CD8-positive, alpha-beta memory T cell (primary cell): Measurements from ENCODE around the gene AGAP1. TPM values are rescaled to one million over a fixed set of nuclear protein-coding genes. Genes with fewer than 3 reads are reported as not detected.

ENCODE experiments used
- CTCF ChIA-PET: fragments of 350-600 bp; sonication (Branson Sonifier 250); formaldehyde crosslinking; loops from one replicate; lab custom pipeline; 2021; ENCODE audit warnings: antibody characterized with exemption; lab: Charles Lee
- POLR2A ChIA-PET: fragments of 350-600 bp; sonication (Branson Sonifier 250); formaldehyde crosslinking; loops from one replicate; lab custom pipeline; 2021; ENCODE audit warnings: antibody characterized with exemption; lab: Charles Lee
- DNase-seq, 5 donors: peaks; one replicate each; pipeline versions ENCODE4 v3.0.0 to v3.0.0-alpha.2; 2020 to 2022; ENCODE audit warnings: mixed read lengths in 1 of 5
- H3K27ac ChIP-seq: one replicate; pipeline ENCODE4 v1.7.0; 2013; ENCODE audit warnings: low read depth, mild to moderate bottlenecking, low read length, moderate library complexity
- H3K27me3 ChIP-seq: 2 replicates; pipeline ENCODE4 v1.7.0; 2013; ENCODE audit warnings: low read length, mild to moderate bottlenecking; ENCODE audit not compliant: insufficient read depth, poor library complexity, severe bottlenecking
- H3K36me3 ChIP-seq: 2 replicates; pipeline ENCODE4 v1.7.0; 2013; ENCODE audit warnings: mild to moderate bottlenecking, low read length, moderate library complexity; ENCODE audit not compliant: insufficient read depth
- H3K4me1 ChIP-seq: 2 replicates; pipeline ENCODE4 v1.7.0; 2013; ENCODE audit warnings: mild to moderate bottlenecking, low read length, moderate library complexity; ENCODE audit not compliant: insufficient read depth
- H3K4me3 ChIP-seq: 2 replicates; pipeline ENCODE4 v1.7.0; 2013; ENCODE audit warnings: mild to moderate bottlenecking, low read length
- H3K9me3 ChIP-seq: 2 replicates; pipeline ENCODE4 v1.7.0; 2013; ENCODE audit warnings: mild to moderate bottlenecking, low read length
- H3K27ac Mint-ChIP-seq, 8 donors: one replicate each; pipeline ENCODE4 v1.8.0; 2020 to 2021; ENCODE audit warnings: mixed read lengths in 8 of 8, mild to moderate bottlenecking in 6 of 8, inconsistent platforms in 3 of 8, moderate library complexity in 3 of 8
- H3K27me3 Mint-ChIP-seq, 2 donors: one replicate each; pipeline ENCODE4 v1.8.0; 2020 to 2021; ENCODE audit warnings: mixed read lengths in 2 of 2, mild to moderate bottlenecking in 1 of 2, moderate library complexity in 1 of 2
- H3K36me3 Mint-ChIP-seq, 3 donors: one replicate each; pipeline ENCODE4 v1.8.0; 2020 to 2021; ENCODE audit warnings: mixed read lengths in 3 of 3, inconsistent platforms in 1 of 3, mild to moderate bottlenecking in 1 of 3
- H3K4me1 Mint-ChIP-seq, 3 donors: one replicate each; pipeline ENCODE4 v1.8.0; 2020 to 2021; ENCODE audit warnings: mixed read lengths in 3 of 3, inconsistent platforms in 1 of 3, mild to moderate bottlenecking in 1 of 3
- H3K4me3 Mint-ChIP-seq, 7 donors: one replicate each; pipeline ENCODE4 v1.8.0; 2020 to 2021; ENCODE audit warnings: mixed read lengths in 7 of 7, mild to moderate bottlenecking in 6 of 7, moderate library complexity in 4 of 7, inconsistent platforms in 2 of 7
- H3K9me3 Mint-ChIP-seq, 5 donors: one replicate each; pipeline ENCODE4 v1.8.0; 2020 to 2022; ENCODE audit warnings: mixed read lengths in 5 of 5, mild to moderate bottlenecking in 3 of 5, moderate library complexity in 2 of 5, inconsistent platforms in 1 of 5
- polyA plus RNA-seq: library from polyadenylated mRNA; unstranded; fragments of 300-500 nt; fragmentation: Illumina TruSeq; gene quantifications from one replicate; pipeline ENCODE4 v1.2.3, GENCODE V29; 2021
- total RNA-seq, 2 experiments: library from RNA; stranded (reverse); gene quantifications; one replicate each; pipeline ENCODE4 v1.2.3, GENCODE V29; 2021

The AGAP1 gene
- total and polyA plus RNA-seq, 3 experiments from 2014 or later: 1.2 to 3.3 (median 2.7) TPM

GRCh38 chr2:236127010-236127409 is 633.2 kb downstream of the AGAP1 start:
- H3K4me1 Mint-ChIP-seq: no peaks in the 10 kb centered on the region
- CTCF ChIA-PET: no interaction called here

DNA sequence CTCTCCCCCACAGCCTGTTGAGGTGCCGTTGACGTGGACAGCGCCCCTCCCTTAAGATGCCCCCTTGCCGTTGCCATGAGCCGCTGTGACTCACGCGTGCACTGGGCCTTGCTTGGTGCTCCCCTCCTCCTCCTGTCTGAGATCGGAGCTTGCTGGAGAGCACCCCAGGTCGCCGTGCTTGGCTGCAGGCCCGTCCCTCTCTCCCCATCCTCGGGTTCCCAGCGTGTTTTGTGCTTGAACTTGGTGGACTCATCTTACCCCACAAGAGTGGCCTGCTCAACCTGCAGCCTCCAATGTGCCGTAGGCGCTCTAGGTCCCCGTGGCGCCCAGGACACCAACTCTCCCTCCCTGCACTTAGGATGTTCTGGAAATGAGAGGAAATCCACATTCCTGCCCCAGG is 634.5 kb downstream of the AGAP1 start:
- Histone ChIP-seq H3K4me1 (no peaks in the 10 kb centered on the region), H3K36me3 (no peaks in the 10 kb centered on the region), H3K27ac (no peak overlapping the region), H3K4me3 (no peak overlapping the region), H3K27me3 (no peaks in the 10 kb centered on the region), H3K9me3 (no peaks in the 10 kb centered on the region)
- POLR2A ChIA-PET: no interaction called here
- Mint-ChIP-seq H3K9me3 (no peaks in the 10 kb centered on the region), H3K27ac (no peak overlapping the region), H3K27me3 (peaks cover 0 to 5% of the 10 kb centered on the region in 2 donors), H3K36me3 (peaks cover 0 to 3% (median 0%) of the 10 kb centered on the region in 3 donors), H3K4me3 (no peak overlapping the region), H3K4me1 (no peaks in the 10 kb centered on the region)
- CTCF ChIA-PET: no interaction called here
- DNase-seq: no peak

More at GRCh38 chr2:236127010-236127409, 633.2 kb downstream of the AGAP1 start:
- H3K4me1 ChIP-seq: no peaks in the 10 kb centered on the region
- no peak overlapping the region for H3K27ac ChIP-seq
- DNase-seq: no peak
- no peaks in the 10 kb centered on the region for H3K36me3 ChIP-seq
- no peak overlapping the region for H3K4me3 ChIP-seq
- H3K9me3 ChIP-seq: no peaks in the 10 kb centered on the region
- H3K9me3 Mint-ChIP-seq: no peaks in the 10 kb centered on the region
- H3K27ac Mint-ChIP-seq: no peak overlapping the region
- H3K4me3 Mint-ChIP-seq: no peak overlapping the region
- POLR2A ChIA-PET: no interaction called here
- peaks cover 0 to 3% (median 0%) of the 10 kb centered on the region in 3 donors for H3K36me3 Mint-ChIP-seq
- no peaks in the 10 kb centered on the region for H3K27me3 ChIP-seq
- H3K27me3 Mint-ChIP-seq: peaks cover 0 to 5% of the 10 kb centered on the region in 2 donors

GRCh38 chr2:236129935-236130334 is 636.1 kb downstream of the AGAP1 start:
- POLR2A ChIA-PET: no interaction called here
- no peak overlapping the region for H3K27ac Mint-ChIP-seq
- Histone ChIP-seq H3K36me3 (no peaks in the 10 kb centered on the region), H3K27me3 (no peaks in the 10 kb centered on the region), H3K4me3 (no peak overlapping the region), H3K4me1 (no peaks in the 10 kb centered on the region), H3K27ac (no peak overlapping the region), H3K9me3 (no peaks in the 10 kb centered on the region)
- CTCF ChIA-PET: no interaction called here
- peaks cover 0 to 5% of the 10 kb centered on the region in 2 donors for H3K27me3 Mint-ChIP-seq
- H3K36me3 Mint-ChIP-seq: no peaks in the 10 kb centered on the region
- no peak overlapping the region for H3K4me3 Mint-ChIP-seq
- no peaks in the 10 kb centered on the region for H3K9me3 Mint-ChIP-seq
- DNase-seq: no peak
- H3K4me1 Mint-ChIP-seq: no peaks in the 10 kb centered on the region

- Histone ChIP-seq H3K4me3 (no peak overlapping the region), H3K9me3 (no peaks in the 10 kb centered on the region), H3K27me3 (no peaks in the 10 kb centered on the region), H3K4me1 (no peaks in the 10 kb centered on the region), H3K36me3 (no peaks in the 10 kb centered on the region), H3K27ac (no peak overlapping the region)
- ChIA-PET CTCF (no interaction called here), POLR2A (no interaction called here)
- Mint-ChIP-seq H3K9me3 (no peaks in the 10 kb centered on the region), H3K27me3 (peaks cover 0 to 5% of the 10 kb centered on the region in 2 donors), H3K4me3 (no peak overlapping the region), H3K4me1 (no peaks in the 10 kb centered on the region), H3K27ac (peak overlapping the region in 1 of 8 donors; percentile 50), H3K36me3 (no peaks in the 10 kb centered on the region)
- no peak for DNase-seq
Observed at GRCh38 chr2:236130349-236130998, 636.6 kb downstream of the AGAP1 start.

GRCh38 chr2:236131073-236131692 is 637.3 kb downstream of the AGAP1 start:
- H3K27me3 ChIP-seq: no peaks in the 10 kb centered on the region
- H3K4me3 ChIP-seq: no peak overlapping the region
- no peak for DNase-seq
- H3K9me3 Mint-ChIP-seq: no peaks in the 10 kb centered on the region
- H3K9me3 ChIP-seq: no peaks in the 10 kb centered on the region
- no peaks in the 10 kb centered on the region for H3K4me1 Mint-ChIP-seq
- peaks cover 0 to 5% of the 10 kb centered on the region in 2 donors for H3K27me3 Mint-ChIP-seq
- H3K27ac ChIP-seq: no peak overlapping the region
- no peak overlapping the region for H3K27ac Mint-ChIP-seq
- H3K36me3 Mint-ChIP-seq: no peaks in the 10 kb centered on the region
- H3K36me3 ChIP-seq: no peaks in the 10 kb centered on the region
- no peaks in the 10 kb centered on the region for H3K4me1 ChIP-seq
- ChIA-PET CTCF (no interaction called here), POLR2A (no interaction called here)
- H3K4me3 Mint-ChIP-seq: no peak overlapping the region

GRCh38 chr2:236133410-236134012 is 639.7 kb downstream of the AGAP1 start:
- Histone ChIP-seq H3K27ac (no peak overlapping the region), H3K36me3 (no peaks in the 10 kb centered on the region), H3K9me3 (no peaks in the 10 kb centered on the region), H3K4me3 (no peak overlapping the region), H3K27me3 (no peaks in the 10 kb centered on the region), H3K4me1 (no peaks in the 10 kb centered on the region)
- Mint-ChIP-seq H3K36me3 (no peaks in the 10 kb centered on the region), H3K27ac (no peak overlapping the region), H3K9me3 (no peaks in the 10 kb centered on the region), H3K4me1 (no peaks in the 10 kb centered on the region), H3K27me3 (peaks cover 0 to 5% of the 10 kb centered on the region in 2 donors), H3K4me3 (no peak overlapping the region)
- CTCF ChIA-PET: no interaction called here
- POLR2A ChIA-PET: no interaction called here
- DNase-seq: no peak

GRCh38 chr2:236136538-236136937 is 642.7 kb downstream of the AGAP1 start:
- Histone ChIP-seq H3K27me3 (no peaks in the 10 kb centered on the region), H3K27ac (no peak overlapping the region), H3K4me1 (no peaks in the 10 kb centered on the region), H3K9me3 (no peaks in the 10 kb centered on the region), H3K36me3 (no peaks in the 10 kb centered on the region), H3K4me3 (no peak overlapping the region)
- no peaks in the 10 kb centered on the region for H3K4me1 Mint-ChIP-seq
- no peak overlapping the region for H3K4me3 Mint-ChIP-seq
- ChIA-PET CTCF (no interaction called here), POLR2A (no interaction called here)
- peaks cover 2 to 5% of the 10 kb centered on the region in 2 donors for H3K27me3 Mint-ChIP-seq
- no peaks in the 10 kb centered on the region for H3K9me3 Mint-ChIP-seq
- no peaks in the 10 kb centered on the region for H3K36me3 Mint-ChIP-seq
- DNase-seq: no peak
- no peak overlapping the region for H3K27ac Mint-ChIP-seq

- H3K4me1 Mint-ChIP-seq: no peaks in the 10 kb centered on the region
- CTCF ChIA-PET: no interaction called here
- H3K4me1 ChIP-seq: no peaks in the 10 kb centered on the region
Observed at GRCh38 chr2:236137066-236137465, 643.2 kb downstream of the AGAP1 start.

More at GRCh38 chr2:236137066-236137465, 643.2 kb downstream of the AGAP1 start:
- Histone ChIP-seq H3K27me3 (no peaks in the 10 kb centered on the region), H3K4me3 (no peak overlapping the region), H3K27ac (no peak overlapping the region), H3K36me3 (no peaks in the 10 kb centered on the region), H3K9me3 (no peaks in the 10 kb centered on the region)
- H3K9me3 Mint-ChIP-seq: no peaks in the 10 kb centered on the region
- POLR2A ChIA-PET: no interaction called here
- H3K36me3 Mint-ChIP-seq: no peaks in the 10 kb centered on the region
- H3K27me3 Mint-ChIP-seq: peaks cover 0 to 5% of the 10 kb centered on the region in 2 donors
- no peak overlapping the region for H3K27ac Mint-ChIP-seq
- no peak for DNase-seq
- H3K4me3 Mint-ChIP-seq: no peak overlapping the region
